Cardiac muscle cell (in vitro differentiated cells and primary cell): ENCODE measurements around the gene ALPK1. TPM values are rescaled to one million over a fixed set of nuclear protein-coding genes. Genes with fewer than 3 reads are reported as not detected.

Source experiments
- DNase-seq, 2 donors: peaks; one replicate each; pipeline versions ENCODE4 v3.0.0 to v3.0.0-alpha.2; 2010 to 2017; ENCODE audit warnings: low read depth in 1 of 2, low spot score in 1 of 2
- H3K27ac ChIP-seq: fragments of 200-600 bp; sonication (generic); 2 replicates; pipeline ENCODE4 v1.5.1; 2016
- H3K27me3 ChIP-seq: fragments of 200-600 bp; sonication (generic); 2 replicates; pipeline ENCODE4 v1.6.0; 2016; ENCODE audit warnings: control low read depth
- H3K36me3 ChIP-seq: fragments of 200-600 bp; sonication (generic); 2 replicates; pipeline ENCODE4 v1.5.1; 2016; ENCODE audit warnings: control low read depth
- H3K4me1 ChIP-seq: fragments of 200-600 bp; sonication (generic); 2 replicates; pipeline ENCODE4 v1.8.1; 2017; ENCODE audit warnings: low read depth, mild to moderate bottlenecking, mixed run types
- H3K4me3 ChIP-seq: fragments of 200-600 bp; sonication (generic); 2 replicates; pipeline ENCODE4 v1.5.1; 2016; ENCODE audit warnings: mild to moderate bottlenecking
- H3K9me3 ChIP-seq: fragments of 200-600 bp; sonication (generic); 2 replicates; pipeline ENCODE4 v1.5.1; 2017; ENCODE audit warnings: low read depth, mild to moderate bottlenecking, control low read depth
- polyA plus RNA-seq: library from polyadenylated mRNA; unstranded; fragments of >200 nt; fragmentation: Nextera tagmentation; extraction: Ambion mirVana; gene quantifications from 2 replicates; pipeline ENCODE4 v1.2.1, GENCODE V29; 2016
- total RNA-seq: library from RNA; depleted of rRNA; stranded (reverse); fragments of >200 nt; gene quantifications from 2 replicates; pipeline ENCODE4 v1.2.3, GENCODE V29; 2016
- TF ChIP-seq, protein P1 (sequence below): IDR thresholded peaks from 2 replicates; pipeline ENCODE4 v1.5.1; 2012; ENCODE audit warnings: low read depth, mild to moderate bottlenecking, low read length

The ALPK1 gene
- total and polyA plus RNA-seq, 2 experiments from 2014 or later: 0.56 to 0.80 TPM

GRCh38 chr4:112287258-112287989, 9.7 kb upstream of the ALPK1 start:
- no peaks in the 10 kb centered on the region for H3K27me3 ChIP-seq
- no peak overlapping the region for H3K27ac ChIP-seq
- TF ChIP-seq, protein P1, sequence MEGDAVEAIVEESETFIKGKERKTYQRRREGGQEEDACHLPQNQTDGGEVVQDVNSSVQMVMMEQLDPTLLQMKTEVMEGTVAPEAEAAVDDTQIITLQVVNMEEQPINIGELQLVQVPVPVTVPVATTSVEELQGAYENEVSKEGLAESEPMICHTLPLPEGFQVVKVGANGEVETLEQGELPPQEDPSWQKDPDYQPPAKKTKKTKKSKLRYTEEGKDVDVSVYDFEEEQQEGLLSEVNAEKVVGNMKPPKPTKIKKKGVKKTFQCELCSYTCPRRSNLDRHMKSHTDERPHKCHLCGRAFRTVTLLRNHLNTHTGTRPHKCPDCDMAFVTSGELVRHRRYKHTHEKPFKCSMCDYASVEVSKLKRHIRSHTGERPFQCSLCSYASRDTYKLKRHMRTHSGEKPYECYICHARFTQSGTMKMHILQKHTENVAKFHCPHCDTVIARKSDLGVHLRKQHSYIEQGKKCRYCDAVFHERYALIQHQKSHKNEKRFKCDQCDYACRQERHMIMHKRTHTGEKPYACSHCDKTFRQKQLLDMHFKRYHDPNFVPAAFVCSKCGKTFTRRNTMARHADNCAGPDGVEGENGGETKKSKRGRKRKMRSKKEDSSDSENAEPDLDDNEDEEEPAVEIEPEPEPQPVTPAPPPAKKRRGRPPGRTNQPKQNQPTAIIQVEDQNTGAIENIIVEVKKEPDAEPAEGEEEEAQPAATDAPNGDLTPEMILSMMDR: no peak
- H3K9me3 ChIP-seq: no peaks in the 10 kb centered on the region
- no peaks in the 10 kb centered on the region for H3K36me3 ChIP-seq
- H3K4me1 ChIP-seq: peaks cover 4% of the 10 kb centered on the region
- DNase-seq: no peak
- no peak overlapping the region for H3K4me3 ChIP-seq

- no peak for DNase-seq
- H3K36me3 ChIP-seq: no peaks in the 10 kb centered on the region
- TF ChIP-seq, protein P1: no peak
- no peaks in the 10 kb centered on the region for H3K27me3 ChIP-seq
- peaks cover 4% of the 10 kb centered on the region for H3K4me1 ChIP-seq
- no peak overlapping the region for H3K4me3 ChIP-seq
- no peaks in the 10 kb centered on the region for H3K9me3 ChIP-seq
- H3K27ac ChIP-seq: no peak overlapping the region
Observed at GRCh38 chr4:112288455-112288854, 8.7 kb upstream of the ALPK1 start.

GRCh38 chr4:112289407-112290253, 7.5 kb upstream of the ALPK1 start:
- DNase-seq: no peak
- no peak overlapping the region for H3K4me3 ChIP-seq
- no peaks in the 10 kb centered on the region for H3K27me3 ChIP-seq
- no peak overlapping the region for H3K27ac ChIP-seq
- TF ChIP-seq, protein P1: no peak
- no peaks in the 10 kb centered on the region for H3K36me3 ChIP-seq
- no peaks in the 10 kb centered on the region for H3K9me3 ChIP-seq
- peaks cover 4% of the 10 kb centered on the region for H3K4me1 ChIP-seq

DNA sequence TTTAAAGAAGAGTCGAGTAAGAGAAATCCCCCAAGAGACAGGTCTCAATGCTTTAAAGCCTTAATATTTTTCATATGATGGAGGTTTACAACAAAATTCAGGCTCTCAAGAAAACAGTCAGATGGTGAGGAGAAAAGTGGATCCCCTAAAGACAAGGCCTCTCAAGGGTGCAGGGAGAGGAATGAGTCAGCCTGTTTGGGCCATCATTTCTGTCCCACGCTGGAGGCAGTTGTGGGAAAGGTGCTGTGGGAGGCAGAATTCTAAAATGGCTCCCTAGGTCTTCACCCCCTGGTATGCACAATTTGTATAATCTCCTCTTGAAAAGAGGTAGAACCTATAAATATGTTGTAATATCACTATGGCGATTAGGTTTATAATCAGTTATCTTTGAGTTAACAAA, 6.8 kb upstream of the ALPK1 start:
- no peaks in the 10 kb centered on the region for H3K36me3 ChIP-seq
- no peaks in the 10 kb centered on the region for H3K27me3 ChIP-seq
- H3K27ac ChIP-seq: no peak overlapping the region
- no peaks in the 10 kb centered on the region for H3K9me3 ChIP-seq
- DNase-seq: no peak
- H3K4me3 ChIP-seq: no peak overlapping the region
- no peaks in the 10 kb centered on the region for H3K4me1 ChIP-seq
- TF ChIP-seq, protein P1: no peak

- Histone ChIP-seq H3K27me3 (peaks cover 13% of the 10 kb centered on the region), H3K9me3 (no peaks in the 10 kb centered on the region), H3K36me3 (no peaks in the 10 kb centered on the region), H3K4me1 (no peaks in the 10 kb centered on the region), H3K4me3 (no peak overlapping the region), H3K27ac (no peak overlapping the region)
- TF ChIP-seq, protein P1: no peak
- no peak for DNase-seq
Observed at GRCh38 chr4:112299721-112300120, 2.6 kb downstream of the ALPK1 start.
